ENCODE data around the gene CENPU.
"Not testable (repeated sequence)": the region's sequence is repeated elsewhere in the genome, so short reads cannot be mapped to it uniquely, and the experiment has no call there.

The CENPU gene

DNA sequence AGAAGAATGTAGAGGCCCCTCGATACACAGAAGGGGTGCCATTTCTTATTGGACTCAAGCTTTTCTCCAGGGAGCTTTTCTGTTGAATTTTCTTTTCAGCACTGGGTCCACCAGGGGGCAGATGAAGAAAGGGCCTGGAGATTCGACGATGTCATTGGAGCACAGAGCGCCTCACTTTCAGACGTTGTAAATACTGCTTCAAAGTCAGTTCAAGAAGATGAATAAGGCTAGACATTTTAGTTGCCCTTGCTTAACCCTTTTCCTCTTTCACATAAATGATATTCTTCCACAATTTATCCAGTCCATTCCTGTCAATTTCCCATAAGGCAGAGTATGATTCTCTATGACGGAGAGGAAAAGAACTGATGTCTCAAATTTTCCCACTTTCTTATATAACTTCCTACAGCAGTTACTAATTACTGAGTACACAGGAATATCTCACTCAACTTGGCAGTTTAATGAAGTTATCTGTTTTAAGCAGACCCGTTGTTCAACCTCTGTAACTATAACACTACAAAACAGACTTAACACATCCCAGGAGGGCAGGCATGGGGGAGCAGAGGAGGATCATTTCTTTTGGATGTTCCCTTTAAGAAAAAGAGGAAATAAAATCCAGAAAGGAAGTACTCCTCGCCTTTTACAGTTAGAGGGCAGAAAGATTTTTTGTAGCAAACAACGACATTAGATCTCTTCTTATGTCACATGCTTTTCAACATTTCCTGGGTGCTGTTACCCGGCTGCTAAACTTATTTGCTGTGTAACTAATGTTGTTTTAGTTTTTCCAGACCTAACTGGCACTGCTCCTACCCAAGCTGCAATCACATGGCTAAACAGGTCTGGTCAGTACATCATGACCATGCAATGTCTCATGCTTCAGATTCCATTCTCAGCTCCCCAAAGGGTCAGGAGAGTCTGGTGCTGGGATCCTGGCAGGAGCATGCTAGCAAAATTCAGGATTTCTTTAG, 12.2 kb upstream of the CENPU start:
- H3K4me1 ChIP-seq (ENCODE audit: control extremely low read depth in 1 of 4, control insufficient read depth in 4 of 4, insufficient read depth in 4 of 4, low read length in 3 of 4): peaks cover 19 to 34% (median 27%) of the 10 kb centered on the region in 4 experiments
- CTCF ChIA-PET: interaction anchor here (0.6 to 3.3 kb wide), 26 partner anchors 10 to 352 kb away, joined by 3 to 32 read pairs (median 4); partner anchors contain the start of gene CENPU
- H3K36me3 ChIP-seq (ENCODE audit: control insufficient read depth in 4 of 4, insufficient read depth in 4 of 4, low read length in 3 of 4): no peaks in the 10 kb centered on the region
- H3K9me3 ChIP-seq (ENCODE audit: control extremely low read depth in 1 of 5, control insufficient read depth in 4 of 5, insufficient read depth in 2 of 5, low read depth in 1 of 5, low read length in 4 of 5): peaks cover 0 to 3% (median 0%) of the 10 kb centered on the region in 5 experiments
- POLR2A ChIA-PET: interaction anchor here (0.6 to 1.0 kb wide), 2 partner anchors 13 to 199 kb away, joined by 3 to 4 read pairs; partner anchors contain the start of gene CENPU
- H3K27me3 ChIP-seq (replicated peaks in 2 of 5; ENCODE audit: control insufficient read depth in 4 of 5, insufficient read depth in 5 of 5, low read length in 4 of 5): no peaks in the 10 kb centered on the region
- 0% methylated on average over 4 of the region's 10 CpGs for WGBS (ENCODE audit: insufficient coverage)
- DNase-seq: peak; percentile 87 to 94 (median 93)
- peak overlapping the region in 5 of 7 experiments; percentile 8 to 52 (median 19) for H3K4me3 ChIP-seq (ENCODE audit: control insufficient read depth in 1 of 7, extremely low read depth in 1 of 7, insufficient read depth in 4 of 7, low read depth in 2 of 7, low read length in 6 of 7)
- H3K27ac ChIP-seq (ENCODE audit: insufficient read depth in 1 of 2, low read depth in 1 of 2, low read length in 2 of 2, poor library complexity in 1 of 2, severe bottlenecking in 2 of 2): peak overlapping the region; percentile 20 to 67

DNA sequence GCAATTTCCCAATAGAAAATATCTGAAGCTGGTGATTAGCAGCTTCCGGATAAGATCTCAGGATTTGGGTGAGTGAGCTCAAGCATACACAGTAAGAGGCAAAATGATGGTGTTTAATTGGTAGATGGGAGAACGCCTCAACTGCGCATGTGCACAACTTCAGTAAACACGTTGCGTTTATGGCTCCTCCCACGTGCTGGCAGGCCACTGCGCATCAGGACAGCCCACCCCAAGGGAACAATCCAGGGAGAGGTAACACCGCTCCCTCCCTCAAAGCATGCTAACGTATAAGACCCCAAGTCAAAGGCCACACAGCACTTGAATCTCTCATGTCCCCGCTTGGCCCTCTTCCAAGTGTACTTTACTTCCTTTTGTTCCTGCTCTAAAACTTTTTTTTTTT, 10.3 kb upstream of the CENPU start:
- no peak overlapping the region for H3K27ac ChIP-seq (ENCODE audit: insufficient read depth in 1 of 2, low read depth in 1 of 2, low read length in 2 of 2, poor library complexity in 1 of 2, severe bottlenecking in 2 of 2)
- DNase-seq: no peak
- peaks cover 18 to 40% (median 32%) of the 10 kb centered on the region in 4 experiments for H3K4me1 ChIP-seq (ENCODE audit: control extremely low read depth in 1 of 4, control insufficient read depth in 4 of 4, insufficient read depth in 4 of 4, low read length in 3 of 4)
- H3K36me3 ChIP-seq (ENCODE audit: control insufficient read depth in 4 of 4, insufficient read depth in 4 of 4, low read length in 3 of 4): no peaks in the 10 kb centered on the region
- H3K4me3 ChIP-seq (ENCODE audit: control insufficient read depth in 1 of 7, extremely low read depth in 1 of 7, insufficient read depth in 4 of 7, low read depth in 2 of 7, low read length in 6 of 7): no peak overlapping the region
- POLR2A ChIA-PET: no interaction called here
- 100% methylated on average over 5 of the region's 10 CpGs for WGBS (ENCODE audit: insufficient coverage)
- no peaks in the 10 kb centered on the region for H3K27me3 ChIP-seq (replicated peaks in 2 of 5; ENCODE audit: control insufficient read depth in 4 of 5, insufficient read depth in 5 of 5, low read length in 4 of 5)
- peaks cover 0 to 3% (median 0%) of the 10 kb centered on the region in 5 experiments for H3K9me3 ChIP-seq (ENCODE audit: control extremely low read depth in 1 of 5, control insufficient read depth in 4 of 5, insufficient read depth in 2 of 5, low read depth in 1 of 5, low read length in 4 of 5)
- CTCF ChIA-PET: interaction anchor here (1.3 to 5.0 kb wide), 3 partner anchors 7 to 76 kb away, joined by 3 to 22 read pairs (median 13); no protein-coding TSS in a partner anchor

DNA sequence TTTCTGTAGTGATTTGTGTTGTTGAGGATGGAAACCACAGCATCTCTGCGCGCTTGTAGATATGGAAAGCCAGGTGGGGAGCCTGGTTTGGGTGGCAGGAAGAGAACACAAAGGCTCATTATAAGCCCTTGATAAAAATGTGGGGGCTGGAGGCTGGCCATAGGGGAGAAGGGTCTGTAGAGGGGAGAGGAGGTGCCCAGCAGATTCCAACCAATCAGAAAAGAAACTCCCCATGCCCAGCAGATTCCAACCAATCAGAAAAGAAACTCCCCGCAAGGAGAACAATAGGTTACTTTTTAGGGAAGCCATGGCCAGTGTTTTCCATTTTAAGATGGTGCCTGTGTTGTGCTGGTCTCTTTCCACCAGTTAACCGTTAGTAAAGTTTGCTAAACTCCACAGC, 9.8 kb upstream of the CENPU start:
- no peak for DNase-seq
- peaks cover 0 to 3% (median 0%) of the 10 kb centered on the region in 5 experiments for H3K9me3 ChIP-seq (ENCODE audit: control extremely low read depth in 1 of 5, control insufficient read depth in 4 of 5, insufficient read depth in 2 of 5, low read depth in 1 of 5, low read length in 4 of 5)
- no peaks in the 10 kb centered on the region for H3K36me3 ChIP-seq (ENCODE audit: control insufficient read depth in 4 of 4, insufficient read depth in 4 of 4, low read length in 3 of 4)
- no peak overlapping the region for H3K27ac ChIP-seq (ENCODE audit: insufficient read depth in 1 of 2, low read depth in 1 of 2, low read length in 2 of 2, poor library complexity in 1 of 2, severe bottlenecking in 2 of 2)
- H3K27me3 ChIP-seq (replicated peaks in 2 of 5; ENCODE audit: control insufficient read depth in 4 of 5, insufficient read depth in 5 of 5, low read length in 4 of 5): no peaks in the 10 kb centered on the region
- peaks cover 18 to 44% (median 32%) of the 10 kb centered on the region in 4 experiments for H3K4me1 ChIP-seq (ENCODE audit: control extremely low read depth in 1 of 4, control insufficient read depth in 4 of 4, insufficient read depth in 4 of 4, low read length in 3 of 4)
- POLR2A ChIA-PET: no interaction called here
- CTCF ChIA-PET: interaction anchor here (1.3 to 5.0 kb wide), 3 partner anchors 8 to 76 kb away, joined by 3 to 22 read pairs (median 13); no protein-coding TSS in a partner anchor
- WGBS (ENCODE audit: insufficient coverage): 97% methylated on average over 3 of the region's 4 CpGs
- H3K4me3 ChIP-seq (ENCODE audit: control insufficient read depth in 1 of 7, extremely low read depth in 1 of 7, insufficient read depth in 4 of 7, low read depth in 2 of 7, low read length in 6 of 7): no peak overlapping the region

DNA sequence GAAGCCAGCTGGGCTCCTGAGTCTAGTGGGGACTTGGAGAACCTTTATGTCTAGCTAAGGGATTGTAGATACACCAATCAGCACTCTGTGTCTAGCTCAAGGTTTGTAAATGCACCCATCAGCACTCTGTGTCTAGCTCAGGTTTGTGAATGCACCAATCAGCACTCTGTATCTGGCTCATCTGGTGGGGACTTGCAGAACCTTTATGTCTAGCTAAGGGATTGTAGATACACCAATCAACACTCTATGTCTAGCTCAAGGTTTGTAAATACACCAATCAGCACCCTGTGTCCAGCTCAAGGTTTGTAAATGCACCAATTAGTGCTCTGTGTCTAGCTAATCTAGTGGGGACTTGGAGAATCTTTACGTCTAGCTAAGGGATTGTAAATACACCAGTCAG, 7.8 kb upstream of the CENPU start:
- not testable (repeated sequence) for H3K27ac ChIP-seq (ENCODE audit: insufficient read depth in 1 of 2, low read depth in 1 of 2, low read length in 2 of 2, poor library complexity in 1 of 2, severe bottlenecking in 2 of 2); DNase-seq; H3K4me3 ChIP-seq (ENCODE audit: control insufficient read depth in 1 of 7, extremely low read depth in 1 of 7, insufficient read depth in 4 of 7, low read depth in 2 of 7, low read length in 6 of 7); H3K27me3 ChIP-seq (replicated peaks in 2 of 5; ENCODE audit: control insufficient read depth in 4 of 5, insufficient read depth in 5 of 5, low read length in 4 of 5); H3K9me3 ChIP-seq (ENCODE audit: control extremely low read depth in 1 of 5, control insufficient read depth in 4 of 5, insufficient read depth in 2 of 5, low read depth in 1 of 5, low read length in 4 of 5); H3K36me3 ChIP-seq (ENCODE audit: control insufficient read depth in 4 of 4, insufficient read depth in 4 of 4, low read length in 3 of 4)
- CTCF ChIA-PET: interaction anchor here (0.6 to 5.0 kb wide), 11 partner anchors 10 to 354 kb away, joined by 3 to 22 read pairs (median 3); no protein-coding TSS in a partner anchor
- WGBS (ENCODE audit: insufficient coverage): no CpG with 5 or more reads among the region's 1 CpG
- POLR2A ChIA-PET: interaction anchor here (1.0 kb wide), 1 partner anchor 80 kb away, joined by 3 read pairs; no protein-coding TSS in a partner anchor
- H3K4me1 ChIP-seq (ENCODE audit: control extremely low read depth in 1 of 4, control insufficient read depth in 4 of 4, insufficient read depth in 4 of 4, low read length in 3 of 4): peaks cover 9 to 25% (median 15%) of the 10 kb centered on the region in 4 experiments

DNA sequence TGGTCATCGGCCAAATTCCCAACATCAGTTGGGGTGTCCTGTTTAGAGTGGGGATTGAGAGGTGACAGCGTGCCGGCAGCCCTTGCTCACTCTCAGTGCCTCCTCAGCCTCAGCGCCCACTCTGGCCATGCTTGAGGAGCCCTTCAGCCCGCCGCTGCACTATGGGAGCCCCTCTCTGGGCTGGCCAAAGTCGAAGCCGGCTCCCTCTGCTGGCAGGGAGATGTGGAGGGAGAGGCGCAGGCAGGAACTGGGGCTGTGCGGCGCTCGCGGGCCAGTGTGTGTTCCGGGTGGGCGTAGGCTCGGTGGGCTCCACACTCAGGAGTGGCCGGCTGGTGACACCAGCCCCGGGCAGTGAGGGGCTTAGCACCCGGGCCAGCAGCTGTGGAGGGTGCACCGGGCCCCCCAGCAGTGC, 7.1 kb upstream of the CENPU start:
- WGBS (ENCODE audit: insufficient coverage): over 99% methylated on average over 19 of the region's 20 CpGs
- DNase-seq: no peak
- CTCF ChIA-PET: interaction anchor here (0.6 to 5.0 kb wide), 8 partner anchors 10 to 355 kb away, joined by 3 to 22 read pairs (median 4); no protein-coding TSS in a partner anchor

DNA sequence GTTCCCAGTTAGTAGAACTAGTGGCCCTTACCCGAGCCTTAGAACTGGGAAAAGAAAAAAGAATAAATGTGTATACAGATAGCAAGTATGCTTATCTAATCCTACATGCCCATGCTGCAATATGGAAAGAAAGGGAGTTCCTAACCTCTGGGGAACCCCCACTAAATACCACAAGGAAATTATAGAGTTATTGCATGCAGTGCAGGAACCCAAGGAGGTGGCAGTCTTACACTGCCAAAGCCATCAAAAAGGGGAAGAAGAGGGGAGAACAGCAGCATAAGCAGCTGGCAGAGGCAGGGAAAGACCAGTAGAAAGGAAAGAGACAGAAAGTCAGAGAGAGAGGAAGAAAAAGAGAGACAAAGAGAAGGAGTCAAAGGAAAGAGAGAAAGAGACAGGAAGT, 5.7 kb upstream of the CENPU start:
- H3K36me3 ChIP-seq (ENCODE audit: control insufficient read depth in 4 of 4, insufficient read depth in 4 of 4, low read length in 3 of 4); H3K27me3 ChIP-seq (replicated peaks in 2 of 5; ENCODE audit: control insufficient read depth in 4 of 5, insufficient read depth in 5 of 5, low read length in 4 of 5); POLR2A ChIA-PET; H3K9me3 ChIP-seq (ENCODE audit: control extremely low read depth in 1 of 5, control insufficient read depth in 4 of 5, insufficient read depth in 2 of 5, low read depth in 1 of 5, low read length in 4 of 5); H3K4me3 ChIP-seq (ENCODE audit: control insufficient read depth in 1 of 7, extremely low read depth in 1 of 7, insufficient read depth in 4 of 7, low read depth in 2 of 7, low read length in 6 of 7); H3K27ac ChIP-seq (ENCODE audit: insufficient read depth in 1 of 2, low read depth in 1 of 2, low read length in 2 of 2, poor library complexity in 1 of 2, severe bottlenecking in 2 of 2): not testable (repeated sequence)
- WGBS (ENCODE audit: insufficient coverage): no CpG with 5 or more reads among the region's 1 CpG
- CTCF ChIA-PET: interaction anchor here (1.0 to 5.0 kb wide), 4 partner anchors 12 to 354 kb away, joined by 3 to 22 read pairs (median 3); no protein-coding TSS in a partner anchor
- peaks cover 0 to 18% (median 7%) of the 10 kb centered on the region in 4 experiments for H3K4me1 ChIP-seq (ENCODE audit: control extremely low read depth in 1 of 4, control insufficient read depth in 4 of 4, insufficient read depth in 4 of 4, low read length in 3 of 4)
- peak; percentile 61 to 82 (median 80) for DNase-seq

More for the DNA sequence above, 7.1 kb upstream of the CENPU start:
- Histone ChIP-seq H3K9me3 (ENCODE audit: control extremely low read depth in 1 of 5, control insufficient read depth in 4 of 5, insufficient read depth in 2 of 5, low read depth in 1 of 5, low read length in 4 of 5) (peaks cover 0 to 3% (median 0%) of the 10 kb centered on the region in 5 experiments), H3K4me3 (ENCODE audit: control insufficient read depth in 1 of 7, extremely low read depth in 1 of 7, insufficient read depth in 4 of 7, low read depth in 2 of 7, low read length in 6 of 7) (no peak overlapping the region), H3K27me3 (replicated peaks in 2 of 5; ENCODE audit: control insufficient read depth in 4 of 5, insufficient read depth in 5 of 5, low read length in 4 of 5) (no peaks in the 10 kb centered on the region), H3K4me1 (ENCODE audit: control extremely low read depth in 1 of 4, control insufficient read depth in 4 of 4, insufficient read depth in 4 of 4, low read length in 3 of 4) (peaks cover 2 to 18% (median 8%) of the 10 kb centered on the region in 4 experiments), H3K27ac (ENCODE audit: insufficient read depth in 1 of 2, low read depth in 1 of 2, low read length in 2 of 2, poor library complexity in 1 of 2, severe bottlenecking in 2 of 2) (no peak overlapping the region), H3K36me3 (ENCODE audit: control insufficient read depth in 4 of 4, insufficient read depth in 4 of 4, low read length in 3 of 4) (no peaks in the 10 kb centered on the region)
- POLR2A ChIA-PET: no interaction called here
